H1 (cell line): ENCODE data around the gene EPHA3. TPM values are rescaled to one million over a fixed set of nuclear protein-coding genes. Genes with fewer than 3 reads are reported as not detected.

ENCODE experiments used
- GABPA ChIP-seq: IDR thresholded peaks from 2 replicates; pipeline ENCODE4 v1.6.1; 2011; ENCODE audit warnings: mild to moderate bottlenecking, low read length, moderate library complexity, borderline replicate concordance; ENCODE audit not compliant: insufficient read depth
- KDM1A ChIP-seq: fragments of 200-600, 300-600 bp; sonication (generic); IDR thresholded peaks from 2 replicates; pipeline ENCODE4 v1.7.1; 2016; ENCODE audit warnings: mild to moderate bottlenecking, low read length, borderline replicate concordance
- RBBP5 ChIP-seq: IDR thresholded peaks from 2 replicates; pipeline ENCODE4 v1.7.1; 2012; ENCODE audit warnings: low read depth, mild to moderate bottlenecking, inconsistent platforms, low read length, moderate library complexity, borderline replicate concordance
- RFX5 ChIP-seq: IDR thresholded peaks from 2 replicates; pipeline ENCODE4 v1.6.1; 2011; ENCODE audit warnings: low read depth, low read length, improper control_type of control experiment, borderline replicate concordance
- TBP ChIP-seq: IDR thresholded peaks from 2 replicates; pipeline ENCODE4 v1.6.1; 2011; ENCODE audit warnings: low read depth, low read length, improper control_type of control experiment
- polyA plus RNA-seq, 7 experiments: library from polyadenylated mRNA; depleted of rRNA in 3 of 7; stranded (reverse) in 5 of 7; unstranded in 2 of 7; fragments of >200 nt in 5 of 7; fragments of 200-250 nt in 2 of 7; gene quantifications; 1 replicate in 5 of 7; 2 replicates in 1 of 7; 4 replicates in 1 of 7; pipeline versions ENCODE4 v1.2.1 to v1.2.3, GENCODE V29; 2011 to 2013; ENCODE audit warnings: missing spikeins in 2 of 7, mixed read lengths in 2 of 7
- total RNA-seq: library from RNA; stranded (reverse); fragmentation: NEBNext Ultra II Directional; extraction: Animal tissue kit (Norgen Biotek cat#: 25700); gene quantifications from 2 replicates; pipeline ENCODE4 v1.2.1, GENCODE V29; 2021

The EPHA3 gene
- total and polyA plus RNA-seq, 2 of the 8 experiments (the other 6 are each of a cell fraction or from before 2014, with no cell fraction given) = 0.09 to 0.22 TPM

DNA sequence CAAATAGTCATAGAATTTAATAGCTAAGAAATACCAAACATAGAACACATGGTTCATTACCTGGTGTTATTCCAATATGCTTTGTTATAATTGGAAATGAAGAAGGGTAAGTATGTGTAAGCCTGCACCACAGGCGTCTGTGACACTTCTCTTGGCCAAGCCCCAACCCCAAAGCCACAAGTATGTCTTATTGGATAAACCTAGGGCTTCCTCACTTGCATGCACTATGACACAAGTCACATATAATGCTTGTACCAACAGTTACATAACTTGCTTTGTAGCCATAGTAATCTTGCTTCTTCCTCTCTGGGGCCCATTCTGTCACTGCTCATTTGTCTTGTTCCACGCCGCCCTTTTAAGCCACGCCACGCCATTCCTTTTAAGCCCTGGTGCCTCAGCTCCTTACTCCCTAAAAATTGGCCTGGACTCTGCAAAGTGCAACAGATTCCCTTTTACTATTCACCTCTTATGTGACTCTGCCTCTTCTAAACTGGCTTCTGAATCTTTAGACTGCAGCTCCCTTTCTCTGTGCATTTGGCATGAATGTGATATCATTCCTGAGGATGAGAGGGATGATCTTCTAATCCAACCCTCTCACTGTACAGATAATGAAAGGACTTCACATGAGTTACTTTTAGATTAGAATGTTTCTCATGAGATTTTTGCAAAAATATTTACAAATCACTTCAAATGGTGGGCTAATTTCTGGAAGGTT, 48.1 kb upstream of the EPHA3 start (continued):
- TF ChIP-seq GABPA = no peak
- TF ChIP-seq KDM1A = no peak
- TF ChIP-seq TBP = no peak
- TF ChIP-seq RFX5 = no peak
- TF ChIP-seq RBBP5 = no peak
- TF ChIP-seq, all 59 proteins: peak for 0
